Neural cell (in vitro differentiated cells): ENCODE measurements around the gene ARHGEF17. TPM values are rescaled to one million over a fixed set of nuclear protein-coding genes. Genes with fewer than 3 reads are reported as not detected.

Source experiments
- H2AFZ ChIP-seq: fragments of 200-600, 300-800 bp; sonication (generic), shearing (Covaris generic); 2 replicates; pipeline ENCODE4 v1.6.0; 2014; ENCODE audit warnings: low read depth, mild to moderate bottlenecking, antibody characterized with exemption, low read length, moderate library complexity
- H3F3A ChIP-seq: fragments of 200-600 bp; shearing (Covaris generic); 2 replicates; pipeline ENCODE4 v1.6.1; 2016; ENCODE audit warnings: mild to moderate bottlenecking, moderate library complexity, mixed read lengths, antibody characterized with exemption, low read length; ENCODE audit not compliant: insufficient read depth, poor library complexity, severe bottlenecking
- H3K27ac ChIP-seq: fragments of 200-600, 300-800 bp; sonication (generic), shearing (Covaris generic); 2 replicates; pipeline ENCODE4 v1.5.1; 2014; ENCODE audit warnings: mild to moderate bottlenecking, low read length, moderate library complexity
- H3K27me3 ChIP-seq: fragments of 300-800, 200-600 bp; sonication (generic), shearing (Covaris generic); 2 replicates; pipeline ENCODE4 v1.6.0; 2014; ENCODE audit warnings: mild to moderate bottlenecking, low read depth, low read length, moderate library complexity; ENCODE audit not compliant: insufficient read depth
- H3K36me3 ChIP-seq: fragments of 300-800, 200-600 bp; sonication (generic), shearing (Covaris generic); 2 replicates; pipeline ENCODE4 v1.5.1; 2014; ENCODE audit warnings: mild to moderate bottlenecking, antibody characterized with exemption, low read length, moderate library complexity; ENCODE audit not compliant: insufficient read depth
- H3K4me2 ChIP-seq: fragments of 300-800, 200-600 bp; sonication (generic), shearing (Covaris generic); 2 replicates; pipeline ENCODE4 v1.6.0; 2014; ENCODE audit warnings: mild to moderate bottlenecking, low read length
- H3K4me3 ChIP-seq: fragments of 300-800, 200-600 bp; sonication (generic), shearing (Covaris generic); 2 replicates; pipeline ENCODE4 v1.5.1; 2014; ENCODE audit warnings: mild to moderate bottlenecking, low read length, moderate library complexity
- H3K79me2 ChIP-seq: fragments of 200-600 bp; shearing (Covaris generic); replicated peaks from 2 replicates; pipeline ENCODE4 v1.6.0; 2014; ENCODE audit warnings: mild to moderate bottlenecking, low read length, moderate library complexity; ENCODE audit not compliant: insufficient read depth
- H3K9ac ChIP-seq: fragments of 300-800, 200-600 bp; sonication (generic), shearing (Covaris generic); 2 replicates; pipeline ENCODE4 v1.6.1; 2016; ENCODE audit warnings: mild to moderate bottlenecking, low read length, mixed read lengths
- H3K9me2 ChIP-seq: fragments of 200-600 bp; shearing (Covaris generic); 2 replicates; pipeline ENCODE4 v1.6.1; 2016; ENCODE audit warnings: mild to moderate bottlenecking, low read length, mixed read lengths; ENCODE audit not compliant: insufficient read depth
- H3K9me3 ChIP-seq: fragments of 200-600, 300-800 bp; sonication (generic), shearing (Covaris generic); 2 replicates; pipeline ENCODE4 v1.6.1; 2016; ENCODE audit warnings: mild to moderate bottlenecking, mixed run types, low read length, moderate library complexity, mixed read lengths
- H4K20me1 ChIP-seq: fragments of 200-600 bp; shearing (Covaris generic); 2 replicates; pipeline ENCODE4 v1.6.1; 2016; ENCODE audit warnings: mild to moderate bottlenecking, mixed run types; ENCODE audit not compliant: insufficient read depth
- EP300 ChIP-seq: fragments of 450-650 bp; conservative IDR thresholded peaks from 2 replicates; pipeline ENCODE4 v1.6.1; 2014; ENCODE audit warnings: antibody characterized with exemption, mild to moderate bottlenecking, moderate library complexity; ENCODE audit not compliant: poor library complexity, severe bottlenecking
- EZH2 ChIP-seq: fragments of 200-600, 300-800 bp; shearing (Covaris generic), sonication (generic); IDR thresholded peaks from 2 replicates; pipeline ENCODE4 v1.6.1; 2014; ENCODE audit warnings: antibody characterized with exemption, low read length, borderline replicate concordance, mild to moderate bottlenecking; ENCODE audit not compliant: insufficient read depth, poor library complexity, severe bottlenecking
- MXI1 ChIP-seq: fragments of 450-650 bp; conservative IDR thresholded peaks from 2 replicates; pipeline ENCODE4 v1.6.1; 2014; ENCODE audit warnings: antibody characterized with exemption, mild to moderate bottlenecking; ENCODE audit not compliant: poor library complexity, severe bottlenecking
- POLR2AphosphoS5 ChIP-seq: IDR thresholded peaks from 2 replicates; pipeline ENCODE4 v1.6.1; 2012
- RAD21 ChIP-seq: fragments of 450-650 bp; conservative IDR thresholded peaks from 2 replicates; pipeline ENCODE4 v1.6.1; 2014; ENCODE audit warnings: antibody characterized with exemption, mild to moderate bottlenecking, moderate library complexity
- SMC3 ChIP-seq: fragments of 450-650 bp; conservative IDR thresholded peaks from 2 replicates; pipeline ENCODE4 v1.6.1; 2014; ENCODE audit warnings: antibody characterized with exemption, mild to moderate bottlenecking, moderate library complexity; ENCODE audit not compliant: poor library complexity
- TAF1 ChIP-seq: IDR thresholded peaks from 2 replicates; pipeline ENCODE4 v1.6.1; 2012; ENCODE audit warnings: low read depth
- polyA plus RNA-seq: library from polyadenylated mRNA; depleted of rRNA; stranded (reverse); fragments of >200 nt; gene quantifications from 2 replicates; pipeline ENCODE4 v1.2.3, GENCODE V29; 2014
- TF ChIP-seq, protein P1 (sequence below): IDR thresholded peaks from 2 replicates; pipeline ENCODE4 v1.6.1; 2012; ENCODE audit warnings: borderline replicate concordance
- TF ChIP-seq, protein P2 (sequence below): fragments of 450-650 bp; IDR thresholded peaks from 2 replicates; pipeline ENCODE4 v1.5.1; 2014; ENCODE audit warnings: antibody characterized with exemption, mild to moderate bottlenecking, moderate library complexity; ENCODE audit not compliant: poor library complexity, severe bottlenecking

ARHGEF17 gene
- polyA plus RNA-seq, 1 donor from 2014 or later, result 7.9 TPM

- H3K4me3 ChIP-seq, result no peak overlapping the region
- TF ChIP-seq MXI1, result no peak
- TF ChIP-seq SMC3, result no peak
- no peak for TF ChIP-seq POLR2AphosphoS5
- no peak for TF ChIP-seq RAD21
- no peak for TF ChIP-seq EP300
- TF ChIP-seq, protein P1, sequence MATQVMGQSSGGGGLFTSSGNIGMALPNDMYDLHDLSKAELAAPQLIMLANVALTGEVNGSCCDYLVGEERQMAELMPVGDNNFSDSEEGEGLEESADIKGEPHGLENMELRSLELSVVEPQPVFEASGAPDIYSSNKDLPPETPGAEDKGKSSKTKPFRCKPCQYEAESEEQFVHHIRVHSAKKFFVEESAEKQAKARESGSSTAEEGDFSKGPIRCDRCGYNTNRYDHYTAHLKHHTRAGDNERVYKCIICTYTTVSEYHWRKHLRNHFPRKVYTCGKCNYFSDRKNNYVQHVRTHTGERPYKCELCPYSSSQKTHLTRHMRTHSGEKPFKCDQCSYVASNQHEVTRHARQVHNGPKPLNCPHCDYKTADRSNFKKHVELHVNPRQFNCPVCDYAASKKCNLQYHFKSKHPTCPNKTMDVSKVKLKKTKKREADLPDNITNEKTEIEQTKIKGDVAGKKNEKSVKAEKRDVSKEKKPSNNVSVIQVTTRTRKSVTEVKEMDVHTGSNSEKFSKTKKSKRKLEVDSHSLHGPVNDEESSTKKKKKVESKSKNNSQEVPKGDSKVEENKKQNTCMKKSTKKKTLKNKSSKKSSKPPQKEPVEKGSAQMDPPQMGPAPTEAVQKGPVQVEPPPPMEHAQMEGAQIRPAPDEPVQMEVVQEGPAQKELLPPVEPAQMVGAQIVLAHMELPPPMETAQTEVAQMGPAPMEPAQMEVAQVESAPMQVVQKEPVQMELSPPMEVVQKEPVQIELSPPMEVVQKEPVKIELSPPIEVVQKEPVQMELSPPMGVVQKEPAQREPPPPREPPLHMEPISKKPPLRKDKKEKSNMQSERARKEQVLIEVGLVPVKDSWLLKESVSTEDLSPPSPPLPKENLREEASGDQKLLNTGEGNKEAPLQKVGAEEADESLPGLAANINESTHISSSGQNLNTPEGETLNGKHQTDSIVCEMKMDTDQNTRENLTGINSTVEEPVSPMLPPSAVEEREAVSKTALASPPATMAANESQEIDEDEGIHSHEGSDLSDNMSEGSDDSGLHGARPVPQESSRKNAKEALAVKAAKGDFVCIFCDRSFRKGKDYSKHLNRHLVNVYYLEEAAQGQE, result no peak
- TF ChIP-seq, protein P2, sequence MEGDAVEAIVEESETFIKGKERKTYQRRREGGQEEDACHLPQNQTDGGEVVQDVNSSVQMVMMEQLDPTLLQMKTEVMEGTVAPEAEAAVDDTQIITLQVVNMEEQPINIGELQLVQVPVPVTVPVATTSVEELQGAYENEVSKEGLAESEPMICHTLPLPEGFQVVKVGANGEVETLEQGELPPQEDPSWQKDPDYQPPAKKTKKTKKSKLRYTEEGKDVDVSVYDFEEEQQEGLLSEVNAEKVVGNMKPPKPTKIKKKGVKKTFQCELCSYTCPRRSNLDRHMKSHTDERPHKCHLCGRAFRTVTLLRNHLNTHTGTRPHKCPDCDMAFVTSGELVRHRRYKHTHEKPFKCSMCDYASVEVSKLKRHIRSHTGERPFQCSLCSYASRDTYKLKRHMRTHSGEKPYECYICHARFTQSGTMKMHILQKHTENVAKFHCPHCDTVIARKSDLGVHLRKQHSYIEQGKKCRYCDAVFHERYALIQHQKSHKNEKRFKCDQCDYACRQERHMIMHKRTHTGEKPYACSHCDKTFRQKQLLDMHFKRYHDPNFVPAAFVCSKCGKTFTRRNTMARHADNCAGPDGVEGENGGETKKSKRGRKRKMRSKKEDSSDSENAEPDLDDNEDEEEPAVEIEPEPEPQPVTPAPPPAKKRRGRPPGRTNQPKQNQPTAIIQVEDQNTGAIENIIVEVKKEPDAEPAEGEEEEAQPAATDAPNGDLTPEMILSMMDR, result no peak
- no peak for TF ChIP-seq TAF1
- no peak for TF ChIP-seq EZH2
- no peak overlapping the region for H3K27ac ChIP-seq
- no peaks in the 10 kb centered on the region for H3F3A ChIP-seq
- H3K36me3 ChIP-seq, result no peaks in the 10 kb centered on the region
- H3K9me3 ChIP-seq, result no peaks in the 10 kb centered on the region
- H3K9ac ChIP-seq, result no peak overlapping the region
- no peaks in the 10 kb centered on the region for H3K27me3 ChIP-seq
- no peak overlapping the region for H3K4me2 ChIP-seq
- H4K20me1 ChIP-seq, result no peaks in the 10 kb centered on the region
- no peaks in the 10 kb centered on the region for H3K79me2 ChIP-seq
- no peak overlapping the region for H2AFZ ChIP-seq
- H3K9me2 ChIP-seq, result no peaks in the 10 kb centered on the region
Observed at GRCh38 chr11:73398721-73399120, 90.6 kb downstream of the ARHGEF17 start.

DNA sequence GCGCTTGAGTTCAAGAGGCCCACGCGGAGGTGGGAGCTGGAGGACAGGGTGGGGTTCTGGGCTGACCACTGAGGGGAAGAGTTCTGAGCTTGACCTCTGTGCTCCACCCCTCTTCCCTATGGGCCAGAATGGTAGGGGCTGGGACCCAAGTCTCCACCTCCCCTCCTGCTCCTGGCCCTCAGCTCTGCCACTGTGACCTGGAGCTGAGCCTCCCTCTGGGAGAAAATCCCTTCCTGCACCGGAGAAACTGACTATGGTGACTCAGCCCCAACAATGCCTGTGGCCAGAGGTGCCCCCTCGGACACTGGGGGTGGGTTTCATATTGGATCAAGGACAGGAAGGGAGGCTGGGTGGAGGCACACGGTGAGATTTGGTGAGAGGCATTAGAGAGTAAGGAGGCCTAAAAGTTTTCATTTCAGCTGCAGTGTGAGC, 91.1 kb downstream of the ARHGEF17 start:
- Histone ChIP-seq H3K4me3 (no peak overlapping the region), H3K9me2 (no peaks in the 10 kb centered on the region), H3K9me3 (no peaks in the 10 kb centered on the region), H3K27ac (no peak overlapping the region), H3F3A (no peaks in the 10 kb centered on the region), H3K9ac (no peak overlapping the region), H4K20me1 (no peaks in the 10 kb centered on the region), H3K27me3 (no peaks in the 10 kb centered on the region), H3K36me3 (no peaks in the 10 kb centered on the region), H2AFZ (no peak overlapping the region), H3K4me2 (no peak overlapping the region), H3K79me2 (no peaks in the 10 kb centered on the region)
- TF ChIP-seq EP300 (no peak), RAD21 (no peak), EZH2 (no peak), SMC3 (no peak), MXI1 (no peak), TAF1 (no peak), POLR2AphosphoS5 (no peak)
- TF ChIP-seq, protein P2, result no peak
- TF ChIP-seq, protein P1, result no peak
